AG04450 (cell line): ENCODE measurements around the gene LMTK2. TPM values are rescaled to one million over a fixed set of nuclear protein-coding genes. Genes with fewer than 3 reads are reported as not detected.

Source experiments
- CTCF ChIA-PET: fragments of 300-600, 350-600 bp; formaldehyde crosslinking; extraction: SDS; loops from one replicate; lab custom pipeline; 2022; ENCODE audit warnings: antibody characterized with exemption, inconsistent platforms; lab: Charles Lee
- POLR2A ChIA-PET: fragments of 350-600 bp; formaldehyde crosslinking; extraction: SDS; loops from one replicate; lab custom pipeline; 2021; ENCODE audit warnings: antibody characterized with exemption, inconsistent platforms; lab: Yijun Ruan, JAX
- DNase-seq: peaks from one replicate; pipeline ENCODE4 v3.0.0-alpha.2; 2011; ENCODE audit warnings: low read depth, low spot score
- H3K27ac ChIP-seq: one replicate; pipeline ENCODE4 v1.5.1; 2012; ENCODE audit warnings: low read depth, low read length, control low read depth
- H3K27me3 ChIP-seq: one replicate; pipeline ENCODE4 v1.6.0; 2012; ENCODE audit warnings: low read length; ENCODE audit not compliant: control insufficient read depth, insufficient read depth
- H3K4me3 ChIP-seq: 2 replicates; pipeline ENCODE4 v1.5.1; 2011; ENCODE audit warnings: mild to moderate bottlenecking, low read depth, low read length, control low read depth
- H3K9me3 ChIP-seq: 2 replicates; pipeline ENCODE4 v1.5.1; 2012; ENCODE audit warnings: low read length; ENCODE audit not compliant: control insufficient read depth, insufficient read depth
- polyA plus RNA-seq: library from polyadenylated mRNA; depleted of rRNA; stranded (reverse); fragments of >200 nt; gene quantifications from 2 replicates; pipeline ENCODE4 v1.2.3, GENCODE V29; 2011
- TF ChIP-seq, protein P1 (sequence below): IDR thresholded peaks from 2 replicates; pipeline ENCODE4 v1.5.1; 2011; ENCODE audit warnings: low read depth, low read length, control low read depth, inconsistent platforms

Gene LMTK2
- polyA plus RNA-seq, 1 experiment: 3.7 TPM

GRCh38 chr7:98178321-98178720 lies 71.7 kb downstream of the LMTK2 start:
- Histone ChIP-seq H3K9me3 (no peaks in the 10 kb centered on the region; the same call in 1 of the 2 replicates), H3K27me3 (no peaks in the 10 kb centered on the region), H3K4me3 (no peak overlapping the region), H3K27ac (no peak overlapping the region)
- no peak for DNase-seq
- CTCF ChIA-PET: interaction anchor here (7.2 kb wide), 1 partner anchor 11 kb away, joined by 89 read pairs; no protein-coding TSS in a partner anchor
- POLR2A ChIA-PET: interaction anchor here (0.6 kb wide), 1 partner anchor 156 kb away, joined by 3 read pairs; no protein-coding TSS in a partner anchor
- TF ChIP-seq, protein P1, sequence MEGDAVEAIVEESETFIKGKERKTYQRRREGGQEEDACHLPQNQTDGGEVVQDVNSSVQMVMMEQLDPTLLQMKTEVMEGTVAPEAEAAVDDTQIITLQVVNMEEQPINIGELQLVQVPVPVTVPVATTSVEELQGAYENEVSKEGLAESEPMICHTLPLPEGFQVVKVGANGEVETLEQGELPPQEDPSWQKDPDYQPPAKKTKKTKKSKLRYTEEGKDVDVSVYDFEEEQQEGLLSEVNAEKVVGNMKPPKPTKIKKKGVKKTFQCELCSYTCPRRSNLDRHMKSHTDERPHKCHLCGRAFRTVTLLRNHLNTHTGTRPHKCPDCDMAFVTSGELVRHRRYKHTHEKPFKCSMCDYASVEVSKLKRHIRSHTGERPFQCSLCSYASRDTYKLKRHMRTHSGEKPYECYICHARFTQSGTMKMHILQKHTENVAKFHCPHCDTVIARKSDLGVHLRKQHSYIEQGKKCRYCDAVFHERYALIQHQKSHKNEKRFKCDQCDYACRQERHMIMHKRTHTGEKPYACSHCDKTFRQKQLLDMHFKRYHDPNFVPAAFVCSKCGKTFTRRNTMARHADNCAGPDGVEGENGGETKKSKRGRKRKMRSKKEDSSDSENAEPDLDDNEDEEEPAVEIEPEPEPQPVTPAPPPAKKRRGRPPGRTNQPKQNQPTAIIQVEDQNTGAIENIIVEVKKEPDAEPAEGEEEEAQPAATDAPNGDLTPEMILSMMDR: no peak

DNA sequence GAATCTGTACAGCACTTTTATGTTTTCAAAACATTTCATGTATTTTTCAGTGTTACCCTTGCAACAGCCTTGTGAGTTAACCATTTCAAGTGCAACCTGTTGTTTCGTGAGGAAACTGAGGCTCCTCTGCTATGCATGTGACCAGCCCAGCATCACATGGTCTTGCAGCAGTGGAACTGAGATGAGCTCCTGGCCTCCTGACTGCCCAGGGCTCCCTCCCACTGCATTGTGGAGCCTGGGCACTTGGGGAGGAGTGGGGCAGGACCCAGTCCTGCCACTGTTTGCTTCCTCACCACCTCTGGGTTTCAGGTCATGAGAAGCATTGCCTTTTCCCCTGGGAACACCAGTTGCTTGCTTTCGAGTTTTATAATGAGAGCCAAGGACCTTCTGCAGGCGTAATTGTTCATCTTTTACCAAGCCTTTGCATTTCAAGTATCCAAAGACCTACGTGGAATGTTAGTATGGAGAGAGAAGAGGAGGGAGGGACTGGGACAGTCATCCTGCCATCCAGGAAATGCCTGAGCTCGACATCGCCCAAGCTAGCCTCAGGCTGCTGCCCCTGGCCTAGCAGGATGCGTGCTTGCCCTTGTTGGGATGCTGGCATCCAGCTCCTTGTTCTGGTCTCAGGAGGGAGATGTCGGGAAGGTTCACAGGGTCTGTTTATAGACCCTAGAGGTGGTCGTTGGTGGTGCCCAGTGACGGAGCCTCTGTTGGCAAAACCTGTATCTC lies 72.3 kb downstream of the LMTK2 start:
- POLR2A ChIA-PET: interaction anchor here (0.6 kb wide), 1 partner anchor 156 kb away, joined by 3 read pairs; no protein-coding TSS in a partner anchor
- no peak for DNase-seq

GRCh38 chr7:98180751-98181150 lies 74.1 kb downstream of the LMTK2 start:
- Histone ChIP-seq H3K27me3 (no peaks in the 10 kb centered on the region), H3K4me3 (no peak overlapping the region), H3K9me3 (no peaks in the 10 kb centered on the region; the same call in 1 of the 2 replicates), H3K27ac (no peak overlapping the region)
- TF ChIP-seq, protein P1: no peak
- no peak for DNase-seq
- ChIA-PET CTCF (interaction anchor here (1.2 to 7.2 kb wide), 3 partner anchors 13 to 159 kb away, joined by 3 to 89 read pairs (median 6); no protein-coding TSS in a partner anchor), POLR2A (no interaction called here)

More for the DNA sequence above, 72.3 kb downstream of the LMTK2 start:
- no peaks in the 10 kb centered on the region for H3K27me3 ChIP-seq
- TF ChIP-seq, protein P1: no peak
- H3K27ac ChIP-seq: no peak overlapping the region
- H3K4me3 ChIP-seq: no peak overlapping the region
- H3K9me3 ChIP-seq: no peaks in the 10 kb centered on the region; the same call in 1 of the 2 replicates
- CTCF ChIA-PET: interaction anchor here (7.2 kb wide), 1 partner anchor 11 kb away, joined by 89 read pairs; no protein-coding TSS in a partner anchor

GRCh38 chr7:98185101-98185500 lies 78.4 kb downstream of the LMTK2 start:
- ChIA-PET CTCF (interaction anchor here (5.0 kb wide), 1 partner anchor 17 kb away, joined by 39 read pairs; no protein-coding TSS in a partner anchor), POLR2A (no interaction called here)
- TF ChIP-seq, protein P1: no peak
- H3K4me3 ChIP-seq: no peak overlapping the region
- H3K27ac ChIP-seq: no peak overlapping the region
- no peak for DNase-seq
- H3K9me3 ChIP-seq: no peaks in the 10 kb centered on the region
- no peaks in the 10 kb centered on the region for H3K27me3 ChIP-seq
